GM12891 (cell line): Measurements from ENCODE around the gene PHYHD1. TPM values are rescaled to one million over a fixed set of nuclear protein-coding genes. Genes with fewer than 3 reads are reported as not detected.

Source experiments
- DNase-seq: peaks from one replicate; pipeline ENCODE4 v3.0.0; 2011; ENCODE audit warnings: low spot score; ENCODE audit not compliant: insufficient read length
- FAIRE-seq: peaks from 2 replicates; lab custom pipeline; 2011; peaks lifted over from hg19 to GRCh38; lab: Jason Lieb, UNC
- PAX5 ChIP-seq: IDR thresholded peaks from 2 replicates; pipeline ENCODE4 v1.6.1; 2011; ENCODE audit warnings: low read length, moderate library complexity, mild to moderate bottlenecking; ENCODE audit not compliant: insufficient read depth, severe bottlenecking
- POLR2A ChIP-seq: IDR thresholded peaks from 2 replicates; pipeline ENCODE4 v1.6.1; 2011; ENCODE audit warnings: low read depth, low read length, control low read depth
- POLR2AphosphoS5 ChIP-seq: IDR thresholded peaks from 2 replicates; pipeline ENCODE4 v1.6.1; 2011; ENCODE audit warnings: low read depth, low read length, control low read depth
- POU2F2 ChIP-seq: IDR thresholded peaks from 2 replicates; pipeline ENCODE4 v1.6.1; 2011; ENCODE audit warnings: low read depth, mild to moderate bottlenecking, control low read depth, low read length, moderate library complexity
- SPI1 ChIP-seq: IDR thresholded peaks from 2 replicates; pipeline ENCODE4 v1.6.1; 2011; ENCODE audit warnings: low read depth, low read length, control low read depth
- TAF1 ChIP-seq: IDR thresholded peaks from 2 replicates; pipeline ENCODE4 v1.6.1; 2011; ENCODE audit warnings: low read depth, low read length, control low read depth
- polyA plus RNA-seq: library from polyadenylated mRNA; unstranded; fragments of >200 nt; gene quantifications from one replicate; pipeline ENCODE4 v1.2.1, GENCODE V29; 2012; ENCODE audit warnings: low read depth, missing spikeins, inconsistent platforms; ENCODE audit not compliant: missing spikeins

Gene PHYHD1
- polyA plus RNA-seq, result not detected

DNA sequence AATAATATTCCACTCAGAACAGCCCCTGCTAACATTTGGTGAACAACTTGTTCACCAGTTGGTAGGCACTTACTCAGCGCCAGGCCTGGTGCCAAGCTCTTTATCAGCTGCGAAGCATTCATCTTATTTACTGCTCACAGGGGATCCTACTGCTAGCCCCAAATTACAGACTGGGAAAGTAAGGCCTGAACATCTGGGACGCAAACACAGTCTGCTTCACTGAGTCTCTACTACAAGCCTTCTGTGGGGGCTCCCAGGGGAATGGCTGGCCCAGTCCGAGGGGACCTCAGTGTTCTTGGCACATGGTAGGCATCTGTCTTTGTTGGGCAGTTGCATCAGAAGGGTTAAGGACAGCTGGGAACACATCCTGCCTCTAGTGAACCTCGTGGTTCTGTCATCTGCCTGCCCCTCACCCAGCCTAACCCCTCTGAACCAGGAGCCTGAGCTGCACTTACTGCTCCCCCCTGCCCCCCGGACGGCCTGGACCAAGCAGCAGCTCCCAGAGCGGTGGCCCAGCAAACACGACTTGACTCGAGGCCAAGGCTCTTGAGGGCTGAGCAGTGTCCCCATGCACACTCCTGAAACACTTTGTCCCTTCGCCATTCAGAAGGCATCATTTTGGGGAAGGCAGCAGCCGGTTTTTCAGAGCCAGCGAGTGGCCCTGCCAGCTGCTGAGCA is at the start of gene PHYHD1:
Gene PHYHD1 (plus strand): TSS at position 602 of the 678 bp plus-strand sequence. CDS start 1,342 bp downstream, outside the sequence.
- TF ChIP-seq SPI1, result no peak
- TF ChIP-seq POLR2A, result no peak
- no peak for TF ChIP-seq PAX5
- no peak for TF ChIP-seq POU2F2
- no peak for TF ChIP-seq TAF1
- no peak for TF ChIP-seq POLR2AphosphoS5
- DNase-seq (no peak), FAIRE-seq (no peak)

DNA sequence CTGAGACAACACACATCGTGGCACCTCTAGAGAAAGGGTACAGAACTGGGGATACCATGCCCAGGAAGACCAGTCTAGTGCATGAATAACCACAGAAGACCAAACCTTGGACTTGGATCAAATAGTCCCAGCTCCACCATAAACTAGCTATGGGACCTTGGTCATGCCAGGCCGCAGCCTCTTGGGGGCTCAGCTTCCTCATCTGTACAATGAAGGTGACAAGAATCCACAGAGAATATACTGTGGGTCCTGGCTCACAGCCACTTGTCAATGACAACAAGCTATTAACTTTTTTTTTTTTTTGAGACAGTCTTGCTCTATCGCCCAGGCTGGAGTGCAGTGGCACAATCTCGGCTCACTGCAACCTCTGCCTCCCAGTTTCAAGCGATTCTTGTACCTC is 42.9 kb upstream of the PHYHD1 start:
- no peak for FAIRE-seq
- DNase-seq, result no peak
- TF ChIP-seq PAX5, result no peak
- no peak for TF ChIP-seq POU2F2
- no peak for TF ChIP-seq TAF1
- TF ChIP-seq POLR2AphosphoS5, result no peak
- TF ChIP-seq SPI1, result no peak
- TF ChIP-seq POLR2A, result no peak

DNA sequence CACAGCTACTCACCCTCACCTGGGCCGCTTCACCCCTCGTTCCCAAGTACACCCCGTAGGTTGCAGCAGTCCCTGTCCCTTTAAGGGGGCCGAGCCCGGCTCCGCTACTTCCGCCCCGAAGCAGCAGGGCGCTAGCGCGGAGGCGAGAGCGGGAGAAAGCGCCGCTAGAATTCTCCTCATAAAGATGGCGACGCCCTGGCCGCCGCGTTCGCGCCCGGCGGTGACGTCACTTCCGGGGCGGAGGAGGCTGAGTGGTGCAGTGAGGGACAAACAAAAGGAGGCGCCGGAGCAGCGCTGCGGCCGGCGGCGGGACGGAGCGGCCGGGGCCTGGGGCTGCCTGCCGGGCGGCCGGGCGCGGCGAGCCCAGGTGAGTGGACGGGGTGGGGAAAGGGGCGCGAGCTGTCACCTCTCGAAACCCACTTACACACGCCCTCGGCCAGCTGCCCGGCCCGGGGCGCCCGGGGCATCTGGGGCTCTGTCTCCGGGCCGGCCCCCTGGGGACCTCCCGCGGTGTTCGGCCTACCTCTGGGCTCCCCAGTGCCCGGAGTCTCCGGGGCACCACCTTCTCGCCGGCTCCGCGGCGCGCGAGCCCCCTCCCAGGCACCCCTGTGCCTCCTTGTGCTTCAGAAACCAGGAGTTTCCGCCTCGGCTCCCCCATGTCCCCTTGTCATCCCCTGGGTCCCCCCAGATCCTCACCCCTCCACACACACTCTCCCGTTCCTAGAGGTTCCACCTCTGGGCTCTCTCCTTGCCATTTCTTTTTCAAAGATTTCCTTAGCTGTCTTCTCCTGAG is 38.7 kb upstream of the PHYHD1 start, which contains the start of the genes KYAT1 and LRRC8A:
Gene KYAT1 (minus strand): TSS at position 67 of the 793 bp plus-strand sequence. CDS start 36,545 bp downstream, outside the sequence.
Gene LRRC8A (plus strand): TSS at position 250 of the 793 bp plus-strand sequence. CDS start 25,032 bp downstream, outside the sequence.
- peak; percentile 65 for TF ChIP-seq POLR2AphosphoS5
- no peak for TF ChIP-seq PAX5
- TF ChIP-seq POU2F2, result no peak
- TF ChIP-seq SPI1, result peak; percentile 54; the same call in 1 of the 2 replicates
- TF ChIP-seq POLR2A, result peak; percentile 65; the same call in 1 of the 2 replicates
- TF ChIP-seq TAF1, result peak; percentile 47; the same call in 1 of the 2 replicates
- DNase-seq (peak; percentile 96), FAIRE-seq (peak; percentile 96)

DNA sequence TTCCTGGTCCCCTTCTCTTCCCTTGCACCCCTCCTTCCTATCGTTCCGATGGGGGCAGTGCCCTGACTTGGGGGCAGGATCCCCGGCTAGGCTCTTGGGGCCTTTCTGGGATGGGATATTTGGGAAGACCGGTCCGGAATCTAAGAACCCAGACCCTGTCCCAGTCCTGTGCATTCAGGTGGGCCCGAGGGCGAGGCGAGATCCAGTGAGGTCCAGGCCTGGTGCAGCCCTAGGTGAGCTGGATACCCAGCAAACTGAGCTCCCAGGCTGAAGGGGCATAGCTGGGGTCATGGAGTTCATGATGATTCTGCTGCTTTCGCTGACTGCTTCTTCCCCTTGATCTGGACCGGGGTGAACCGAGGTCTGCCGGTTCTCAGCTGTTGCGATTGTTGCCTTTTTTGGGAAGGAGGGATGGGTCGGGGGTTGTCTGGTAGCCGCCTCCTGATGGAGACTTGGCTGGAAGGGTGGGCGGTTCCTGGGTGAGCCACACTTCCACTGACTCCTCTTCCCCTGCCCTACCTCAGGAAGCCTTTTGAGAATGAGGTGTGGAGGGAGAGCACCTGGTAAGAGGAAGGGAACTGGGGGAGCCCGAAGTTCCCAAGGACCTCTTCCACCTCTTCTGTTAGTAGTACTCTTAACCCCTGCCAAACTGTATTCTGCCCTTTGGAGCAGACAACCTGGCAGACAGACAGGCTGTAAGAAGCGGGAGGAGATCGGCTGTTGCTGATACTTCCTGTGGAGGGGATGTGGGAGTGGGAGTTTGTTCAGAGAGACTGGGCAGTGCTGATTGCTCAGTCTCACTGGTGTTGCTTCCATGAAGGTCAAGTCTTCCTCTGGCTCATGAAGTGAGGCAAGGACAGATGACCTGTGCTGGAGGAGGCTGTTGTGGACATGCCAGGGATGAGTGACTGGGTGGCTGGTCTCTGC is 37.8 kb upstream of the PHYHD1 start:
- TF ChIP-seq POU2F2, result no peak
- TF ChIP-seq POLR2AphosphoS5, result no peak
- no peak for TF ChIP-seq PAX5
- TF ChIP-seq SPI1, result no peak
- no peak for TF ChIP-seq POLR2A
- no peak for TF ChIP-seq TAF1
- peak; percentile 61 for FAIRE-seq
- no peak for DNase-seq

DNA sequence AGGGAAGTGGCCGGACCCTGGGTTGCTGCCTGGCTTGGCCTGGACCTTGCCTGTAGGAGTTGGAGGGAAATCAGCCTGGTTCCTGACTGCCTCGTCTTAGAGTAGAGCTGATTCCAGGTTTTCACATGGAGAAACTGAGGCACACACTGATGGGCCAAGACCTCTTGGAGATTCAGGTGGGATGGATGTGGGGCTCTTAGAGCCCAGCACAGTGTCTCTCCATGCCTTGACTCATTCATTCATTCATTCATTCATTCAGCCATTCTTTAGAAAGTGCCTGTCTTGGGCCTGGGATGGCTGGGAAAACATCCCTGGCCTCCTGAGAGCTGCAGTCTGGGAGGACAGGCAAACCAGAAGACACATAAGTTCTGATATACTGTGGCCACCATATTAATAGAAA is 36.6 kb upstream of the PHYHD1 start:
- TF ChIP-seq TAF1 (no peak), POU2F2 (no peak), SPI1 (no peak), PAX5 (no peak), POLR2A (no peak), POLR2AphosphoS5 (no peak)
- no peak for FAIRE-seq

DNA sequence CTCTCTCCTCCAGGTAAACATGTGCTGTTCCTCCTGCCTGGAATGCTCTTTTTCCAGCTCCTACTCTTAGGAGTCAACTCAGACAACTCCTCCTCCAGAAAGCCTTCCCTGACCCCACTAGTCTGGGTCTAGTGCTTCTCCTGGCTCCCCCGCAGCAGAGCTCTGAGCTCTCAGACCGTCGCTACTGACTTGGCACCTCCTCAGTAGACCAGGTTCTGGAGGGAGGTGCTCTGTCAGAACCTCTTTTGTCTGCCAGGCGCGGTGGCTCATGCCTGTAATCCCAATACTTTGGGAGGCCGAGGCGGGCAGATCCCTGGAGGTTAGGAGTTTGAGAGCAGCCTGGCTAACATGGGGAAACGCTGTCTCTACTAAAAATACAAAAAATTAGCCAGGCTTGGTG is 35.4 kb upstream of the PHYHD1 start:
- DNase-seq, result no peak
- FAIRE-seq, result no peak
- TF ChIP-seq PAX5 (no peak), SPI1 (no peak), POLR2AphosphoS5 (no peak), TAF1 (no peak), POLR2A (no peak), POU2F2 (no peak)

More for the DNA sequence above, 36.6 kb upstream of the PHYHD1 start:
- DNase-seq, result no peak

DNA sequence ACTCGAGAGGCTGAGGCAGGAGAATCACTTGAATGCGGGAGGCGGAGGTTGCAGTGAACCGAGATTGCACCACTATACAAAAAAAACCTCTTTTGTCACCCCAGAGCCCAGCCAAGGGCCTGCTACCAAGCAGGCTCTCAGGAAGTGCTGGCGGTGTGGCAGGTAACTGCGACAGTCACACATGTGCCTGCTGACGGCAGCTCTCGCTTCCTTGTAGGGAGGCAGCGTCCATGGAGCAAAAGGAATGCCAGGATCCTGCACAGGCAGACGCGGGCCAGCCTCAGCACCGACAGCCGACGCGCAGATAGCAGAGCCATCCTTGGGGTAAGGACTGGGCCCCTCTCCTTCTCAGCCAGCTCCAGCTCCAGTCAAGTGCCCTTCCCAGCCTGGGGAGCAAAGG is 35.0 kb upstream of the PHYHD1 start:
- no peak for FAIRE-seq
- no peak for TF ChIP-seq TAF1
- TF ChIP-seq POLR2AphosphoS5, result no peak
- TF ChIP-seq POU2F2, result no peak
- TF ChIP-seq SPI1, result no peak
- TF ChIP-seq PAX5, result no peak
- no peak for TF ChIP-seq POLR2A
- no peak for DNase-seq

DNA sequence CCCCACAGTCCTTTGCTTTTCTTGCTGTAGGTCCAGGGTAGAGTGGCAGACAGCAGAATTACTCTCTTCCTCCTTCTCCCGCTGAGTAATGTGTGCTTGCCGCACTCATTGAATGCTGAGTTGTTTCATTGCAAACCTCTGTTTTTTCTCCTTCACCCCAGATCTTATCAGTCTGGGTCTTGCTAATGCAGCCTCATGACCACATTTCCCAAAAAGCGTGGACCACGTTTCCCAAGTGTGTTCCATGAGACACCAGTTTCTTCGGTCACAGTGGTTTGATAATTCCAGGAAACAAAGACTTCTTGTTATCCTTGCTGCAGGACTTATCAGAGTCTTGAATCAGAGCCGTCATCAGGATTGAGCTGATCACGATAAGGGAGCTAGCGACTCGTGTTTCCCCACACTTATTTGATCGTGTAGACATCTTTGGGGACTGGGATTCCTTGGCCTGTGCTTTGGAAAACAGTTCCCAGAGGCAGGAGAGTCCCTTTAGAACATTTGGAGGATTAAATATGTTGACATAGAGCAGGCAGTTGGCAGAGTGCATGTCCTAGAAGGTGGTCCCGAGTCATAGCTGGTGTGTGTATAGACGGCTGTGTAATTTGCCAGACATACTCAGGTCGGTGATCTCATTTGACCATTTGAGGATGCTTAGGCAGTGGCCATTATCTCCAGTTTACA is 34.4 kb upstream of the PHYHD1 start:
- no peak for DNase-seq
- no peak for FAIRE-seq
- TF ChIP-seq POU2F2 (no peak), POLR2AphosphoS5 (no peak), SPI1 (no peak), PAX5 (no peak), TAF1 (no peak), POLR2A (no peak)
